ENCODE measurements around the gene LRRC37A3.

- no peak for TF ChIP-seq POLR2A (IDR thresholded peaks at IDR 0.05)
- TF ChIP-seq CTCF (IDR thresholded peaks at IDR 0.05): no peak
These were observed 45.5 kb upstream of the LRRC37A3 start for GRCh38 chr17:64964796-64965195.

Data from adrenal gland (tissue), 5 donors.